ENCODE data around the gene TREML2. TPM values are rescaled to one million over a fixed set of nuclear protein-coding genes. Genes with fewer than 3 reads are reported as not detected.

TREML2 gene
- total and polyA plus RNA-seq, 2 of the 13 experiments (the other 11 are each of a cell fraction or from before 2014, with no cell fraction given) = not detected

DNA sequence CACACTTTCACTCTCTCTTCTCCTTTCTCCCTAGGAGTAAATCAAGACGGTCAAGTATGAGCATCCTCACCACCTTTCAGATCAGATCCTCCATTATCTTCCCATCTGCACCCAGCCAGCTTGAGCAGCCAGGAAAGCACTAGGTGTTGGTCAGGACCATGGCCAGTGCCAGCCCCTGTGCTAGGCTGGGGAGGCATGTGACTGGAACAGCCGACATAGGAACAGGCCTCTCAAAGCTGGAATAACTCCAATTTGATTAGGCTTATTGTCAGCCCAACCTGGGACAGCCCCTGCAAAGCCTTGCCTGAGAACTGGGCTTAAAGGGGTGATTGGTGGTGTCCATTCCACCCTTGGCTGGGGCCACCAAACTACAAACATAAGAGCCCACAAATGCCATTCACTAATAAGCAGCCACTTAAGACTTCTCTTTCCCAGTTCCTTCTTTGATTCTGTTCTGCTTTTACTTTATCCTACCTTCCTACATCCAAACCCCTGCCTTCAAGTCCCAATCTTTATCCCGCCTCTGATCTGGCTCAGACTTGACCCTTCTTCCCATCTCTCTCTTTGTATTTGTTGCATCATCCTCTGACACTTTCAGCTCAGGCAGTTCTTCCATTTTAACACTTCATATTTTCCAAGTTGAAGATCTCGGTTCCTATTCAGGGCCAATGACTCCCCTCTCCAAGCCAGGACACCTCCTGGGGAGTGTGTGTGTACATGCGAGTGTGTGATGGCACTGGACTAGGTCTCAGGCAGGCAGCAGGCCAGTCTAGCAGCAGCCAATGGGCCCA is 33.6 kb downstream of the TREML2 start (continued):
- TF ChIP-seq, protein P1, sequence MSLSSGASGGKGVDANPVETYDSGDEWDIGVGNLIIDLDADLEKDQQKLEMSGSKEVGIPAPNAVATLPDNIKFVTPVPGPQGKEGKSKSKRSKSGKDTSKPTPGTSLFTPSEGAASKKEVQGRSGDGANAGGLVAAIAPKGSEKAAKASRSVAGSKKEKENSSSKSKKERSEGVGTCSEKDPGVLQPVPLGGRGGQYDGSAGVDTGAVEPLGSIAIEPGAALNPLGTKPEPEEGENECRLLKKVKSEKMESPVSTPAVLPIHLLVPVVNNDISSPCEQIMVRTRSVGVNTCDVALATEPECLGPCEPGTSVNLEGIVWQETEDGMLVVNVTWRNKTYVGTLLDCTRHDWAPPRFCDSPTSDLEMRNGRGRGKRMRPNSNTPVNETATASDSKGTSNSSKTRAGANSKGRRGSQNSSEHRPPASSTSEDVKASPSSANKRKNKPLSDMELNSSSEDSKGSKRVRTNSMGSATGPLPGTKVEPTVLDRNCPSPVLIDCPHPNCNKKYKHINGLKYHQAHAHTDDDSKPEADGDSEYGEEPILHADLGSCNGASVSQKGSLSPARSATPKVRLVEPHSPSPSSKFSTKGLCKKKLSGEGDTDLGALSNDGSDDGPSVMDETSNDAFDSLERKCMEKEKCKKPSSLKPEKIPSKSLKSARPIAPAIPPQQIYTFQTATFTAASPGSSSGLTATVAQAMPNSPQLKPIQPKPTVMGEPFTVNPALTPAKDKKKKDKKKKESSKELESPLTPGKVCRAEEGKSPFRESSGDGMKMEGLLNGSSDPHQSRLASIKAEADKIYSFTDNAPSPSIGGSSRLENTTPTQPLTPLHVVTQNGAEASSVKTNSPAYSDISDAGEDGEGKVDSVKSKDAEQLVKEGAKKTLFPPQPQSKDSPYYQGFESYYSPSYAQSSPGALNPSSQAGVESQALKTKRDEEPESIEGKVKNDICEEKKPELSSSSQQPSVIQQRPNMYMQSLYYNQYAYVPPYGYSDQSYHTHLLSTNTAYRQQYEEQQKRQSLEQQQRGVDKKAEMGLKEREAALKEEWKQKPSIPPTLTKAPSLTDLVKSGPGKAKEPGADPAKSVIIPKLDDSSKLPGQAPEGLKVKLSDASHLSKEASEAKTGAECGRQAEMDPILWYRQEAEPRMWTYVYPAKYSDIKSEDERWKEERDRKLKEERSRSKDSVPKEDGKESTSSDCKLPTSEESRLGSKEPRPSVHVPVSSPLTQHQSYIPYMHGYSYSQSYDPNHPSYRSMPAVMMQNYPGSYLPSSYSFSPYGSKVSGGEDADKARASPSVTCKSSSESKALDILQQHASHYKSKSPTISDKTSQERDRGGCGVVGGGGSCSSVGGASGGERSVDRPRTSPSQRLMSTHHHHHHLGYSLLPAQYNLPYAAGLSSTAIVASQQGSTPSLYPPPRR (CRISPR knock-in tag; IDR thresholded peaks at IDR 0.05; ENCODE audit: borderline replicate concordance) = no peak
- TF ChIP-seq ATF1 (CRISPR knock-in tag; IDR thresholded peaks at IDR 0.05) (no peak), MIER3 (CRISPR knock-in tag; IDR thresholded peaks at IDR 0.05; ENCODE audit: borderline replicate concordance) (no peak)

- Histone ChIP-seq H3K36me3 (replicated peaks in 1 of 2; ENCODE audit: control insufficient read depth in 1 of 2, insufficient read depth in 2 of 2, low read length in 2 of 2) (no peaks in the 10 kb centered on the region), H4K20me1 (ENCODE audit: insufficient read depth, low read length) (no peaks in the 10 kb centered on the region), H3K27ac (ENCODE audit: extremely low read length, insufficient read depth, low read length) (no peak overlapping the region), H3K4me1 (ENCODE audit: insufficient read depth, low read length) (no peaks in the 10 kb centered on the region), H3K4me2 (ENCODE audit: low read depth, low read length) (no peak overlapping the region), H3K27me3 (ENCODE audit: control insufficient read depth in 1 of 2, insufficient read depth in 2 of 2, low read length in 2 of 2) (peaks cover 0 to 9% of the 10 kb centered on the region in 2 experiments; a peak in 1 of 5 replicates), H3K79me2 (ENCODE audit: insufficient read depth, low read length) (no peaks in the 10 kb centered on the region), H2AFZ (ENCODE audit: low read length) (no peak overlapping the region), H3K9ac (ENCODE audit: insufficient read depth, low read depth, low read length) (no peak overlapping the region), H3K4me3 (replicated peaks in 1 of 3; ENCODE audit: insufficient read depth in 1 of 3, low read depth in 2 of 3, low read length in 3 of 3) (no peak overlapping the region), H3K9me3 (ENCODE audit: low read length) (no peaks in the 10 kb centered on the region)
- BruUV-seq (replicated peaks) = no TSS peak
- no peak for DNase-seq (ENCODE audit: low spot score)
- 71% methylated on average over 4 of the region's 4 CpGs for WGBS (ENCODE audit: low lambda C conversion rate)
- POLR2A ChIA-PET = no interaction called here
- in situ Hi-C loops (cut with HindIII; ENCODE audit: extremely low pct_ligation_motif_present, low pct_unique_long_range_greater_than_20kb) (no loop called here), intact Hi-C loops (cut with micrococcal nuclease; ENCODE audit: unreplicated experiment) (no loop called here)
- ATAC-seq = no peak
- CTCF ChIA-PET (ENCODE audit: low intra/inter-chr PET ratio, low total read pairs) = no interaction called here
- FAIRE-seq = no peak
- TF ChIP-seq ZNF567 (CRISPR knock-in tag; IDR thresholded peaks at IDR 0.05; ENCODE audit: borderline replicate concordance) (no peak), KMT2A (CRISPR knock-in tag; IDR thresholded peaks at IDR 0.05) (no peak), HNRNPH1 (optimal IDR thresholded peaks at IDR 0.05; ENCODE audit: low read depth, low read length) (no peak), ZNF577 (CRISPR knock-in tag; IDR thresholded peaks at IDR 0.05; ENCODE audit: borderline replicate concordance, low read depth) (no peak), ZBTB43 (CRISPR knock-in tag; conservative IDR thresholded peaks at IDR 0.05) (no peak), EZH2 (conservative IDR thresholded peaks at IDR 0.05; ENCODE audit: low read depth, low read length) (no peak), HOXA9 (CRISPR knock-in tag; IDR thresholded peaks at IDR 0.05; ENCODE audit: borderline replicate concordance) (no peak), ZNF431 (CRISPR knock-in tag; IDR thresholded peaks at IDR 0.05; ENCODE audit: borderline replicate concordance, low read depth) (no peak)
- TF ChIP-seq, protein P2, sequence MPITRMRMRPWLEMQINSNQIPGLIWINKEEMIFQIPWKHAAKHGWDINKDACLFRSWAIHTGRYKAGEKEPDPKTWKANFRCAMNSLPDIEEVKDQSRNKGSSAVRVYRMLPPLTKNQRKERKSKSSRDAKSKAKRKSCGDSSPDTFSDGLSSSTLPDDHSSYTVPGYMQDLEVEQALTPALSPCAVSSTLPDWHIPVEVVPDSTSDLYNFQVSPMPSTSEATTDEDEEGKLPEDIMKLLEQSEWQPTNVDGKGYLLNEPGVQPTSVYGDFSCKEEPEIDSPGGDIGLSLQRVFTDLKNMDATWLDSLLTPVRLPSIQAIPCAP (CRISPR knock-in tag; IDR thresholded peaks at IDR 0.05; ENCODE audit: low read depth) = no peak
- TF ChIP-seq, protein P3, sequence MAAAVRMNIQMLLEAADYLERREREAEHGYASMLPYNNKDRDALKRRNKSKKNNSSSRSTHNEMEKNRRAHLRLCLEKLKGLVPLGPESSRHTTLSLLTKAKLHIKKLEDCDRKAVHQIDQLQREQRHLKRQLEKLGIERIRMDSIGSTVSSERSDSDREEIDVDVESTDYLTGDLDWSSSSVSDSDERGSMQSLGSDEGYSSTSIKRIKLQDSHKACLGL (CRISPR knock-in tag; IDR thresholded peaks at IDR 0.05) = no peak
These were observed 36.3 kb downstream of the TREML2 start for GRCh38 chr6:41164551-41165120.
